HG03060 (cell line): ENCODE measurements around the gene TMC1.
"Not testable (repeated sequence)": the region's sequence is repeated elsewhere in the genome, so short reads cannot be mapped to it uniquely, and the experiment has no call there.

Source experiments
- ATAC-seq: cut with Tn5 transposase; IDR thresholded peaks from one replicate; pipeline ENCODE4 v1.9.1; 2021; ENCODE audit warnings: low read depth, moderate number of reproducible peaks; ENCODE audit not compliant: unreplicated experiment

Gene TMC1

GRCh38 chr9:72749276-72749675 is 227.9 kb downstream of the TMC1 start:
- no peak for ATAC-seq

- no peak for ATAC-seq
Measured at GRCh38 chr9:72751541-72751940, 230.1 kb downstream of the TMC1 start.

DNA sequence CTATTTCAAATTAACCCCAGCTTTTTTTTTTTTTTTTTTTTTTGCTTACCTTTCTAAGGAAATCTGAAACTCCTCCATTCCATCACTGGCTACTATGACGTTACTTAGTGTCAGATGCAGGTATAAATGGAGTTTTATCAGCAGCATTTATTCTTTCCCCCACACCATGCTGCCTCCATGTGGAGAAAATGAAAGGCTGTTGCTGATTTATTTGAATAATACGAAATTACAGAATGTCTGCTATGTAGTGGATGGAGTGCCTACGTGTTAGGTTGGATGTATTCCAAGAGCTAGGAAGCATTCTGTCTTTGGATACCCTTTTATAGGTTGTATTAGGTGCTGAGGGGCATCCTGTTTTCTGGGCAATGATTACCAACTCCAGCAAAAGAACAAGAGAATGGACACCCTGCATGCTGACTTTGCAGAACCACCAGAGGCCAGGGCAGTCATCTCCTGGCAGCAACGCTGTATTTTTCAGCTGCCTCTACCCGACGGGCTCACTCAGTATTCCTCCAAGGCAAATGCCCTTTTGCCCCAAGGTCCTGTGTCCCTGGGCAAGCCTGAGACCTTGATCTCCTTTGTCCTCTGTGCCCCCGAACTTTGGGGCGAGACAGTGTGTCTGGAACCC is 232.0 kb downstream of the TMC1 start:
- ATAC-seq: no peak

DNA sequence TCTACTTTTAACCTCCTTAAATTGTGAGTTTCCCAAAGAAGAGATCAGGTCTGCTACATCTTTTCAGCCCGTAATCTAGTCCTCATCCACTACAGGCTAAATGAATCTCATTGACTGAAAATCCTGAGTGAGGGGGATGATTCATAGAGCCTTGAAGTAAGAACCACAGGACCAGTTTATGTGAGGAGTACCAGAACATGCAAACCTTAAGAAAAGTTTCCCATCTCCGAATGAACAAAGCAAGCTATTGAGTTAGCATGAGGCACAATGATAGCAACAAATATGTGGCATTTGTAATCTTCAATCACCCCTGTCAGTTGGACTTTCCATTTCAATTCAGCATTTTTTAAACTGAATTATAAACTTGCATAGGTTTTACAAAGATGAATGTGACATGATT is 234.4 kb downstream of the TMC1 start:
- ATAC-seq: no peak

DNA sequence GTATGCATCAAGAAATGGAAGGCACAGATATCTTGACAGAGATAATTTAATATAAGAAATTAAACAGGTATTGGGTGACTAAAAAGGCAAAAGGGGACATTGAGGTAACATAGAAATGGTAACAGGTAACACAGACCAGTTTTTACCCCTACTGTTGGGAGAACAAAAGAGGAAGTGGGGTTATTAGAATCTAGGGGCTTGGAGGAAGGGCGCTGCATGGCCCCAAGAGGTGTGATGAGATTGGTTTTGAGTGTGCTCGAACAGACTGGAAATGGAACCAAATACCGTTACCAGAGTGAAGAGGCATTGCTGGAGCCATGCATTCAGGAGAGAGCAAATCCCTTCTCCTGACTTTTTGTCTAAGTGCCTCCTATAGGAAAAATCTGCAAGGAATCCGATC is 237.5 kb downstream of the TMC1 start:
- no peak for ATAC-seq

GRCh38 chr9:72763022-72763421 is 241.6 kb downstream of the TMC1 start:
- ATAC-seq: no peak

DNA sequence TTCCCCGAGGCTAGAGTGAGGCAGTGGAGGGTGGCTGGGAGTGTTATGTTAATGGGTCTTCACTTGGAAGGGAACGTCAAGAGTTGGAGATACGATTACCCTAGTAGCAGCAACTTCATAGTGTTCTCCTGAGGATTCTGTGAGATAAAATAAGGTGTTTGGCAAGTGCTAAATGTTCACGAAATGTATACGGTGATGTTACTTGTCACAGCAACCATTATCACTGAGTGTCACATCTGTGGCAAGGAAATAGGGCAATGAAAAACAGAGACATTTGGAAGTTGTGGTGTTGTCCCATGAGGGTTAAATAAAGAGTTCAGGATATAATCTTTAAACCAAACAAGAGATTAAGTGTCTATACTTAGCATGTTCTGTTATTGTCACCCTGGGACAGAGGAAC is 248.1 kb downstream of the TMC1 start:
- no peak for ATAC-seq

GRCh38 chr9:72772661-72773060 is 251.3 kb downstream of the TMC1 start:
- no peak for ATAC-seq

- no peak for ATAC-seq
Measured at GRCh38 chr9:72773570-72773969, 252.2 kb downstream of the TMC1 start.

- no peak for ATAC-seq
Measured at GRCh38 chr9:72775570-72775969, 254.2 kb downstream of the TMC1 start.

- no peak for ATAC-seq
Measured at GRCh38 chr9:72779614-72780013, 258.2 kb downstream of the TMC1 start.

GRCh38 chr9:72786948-72787347 is 265.5 kb downstream of the TMC1 start:
- no peak for ATAC-seq

DNA sequence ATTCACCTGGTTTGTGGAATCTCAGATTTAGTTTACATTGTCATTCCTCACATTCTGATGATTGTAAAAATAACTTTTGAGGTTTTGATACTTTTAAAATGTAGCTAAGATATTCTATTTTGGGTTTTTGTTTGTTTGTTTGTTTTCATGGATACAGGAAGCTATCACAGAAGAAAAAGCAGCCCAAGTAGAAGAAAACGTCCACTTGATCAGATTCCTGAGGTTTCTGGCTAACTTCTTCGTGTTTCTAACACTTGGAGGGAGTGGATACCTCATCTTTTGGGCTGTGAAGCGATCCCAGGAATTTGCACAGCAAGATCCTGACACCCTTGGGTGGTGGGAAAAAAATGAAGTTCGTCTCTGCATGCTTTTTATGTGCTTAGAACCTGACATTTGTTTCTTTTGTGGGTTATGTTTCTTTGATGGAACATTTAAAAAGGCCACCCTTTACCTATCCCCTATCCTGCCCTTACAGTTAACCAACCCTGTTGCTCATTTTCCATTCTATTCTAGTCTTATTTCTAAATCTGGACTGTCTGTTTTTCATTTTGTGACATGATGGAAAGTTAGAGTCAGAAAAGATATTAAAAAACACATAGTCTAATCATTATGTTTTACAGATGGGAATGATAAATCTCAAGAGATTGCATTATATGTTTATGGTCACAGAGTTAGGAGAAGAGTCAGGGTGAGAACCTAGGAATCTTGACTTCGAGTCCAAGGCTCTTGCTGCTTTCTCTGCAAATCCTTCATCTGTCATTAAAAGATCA is 267.7 kb downstream of the TMC1 start:
- no peak for ATAC-seq

GRCh38 chr9:72789885-72790284 is 268.5 kb downstream of the TMC1 start:
- no peak for ATAC-seq

- no peak for ATAC-seq
Measured at GRCh38 chr9:72790989-72791388, 269.6 kb downstream of the TMC1 start.

GRCh38 chr9:72791436-72791835 is 270.0 kb downstream of the TMC1 start:
- no peak for ATAC-seq

DNA sequence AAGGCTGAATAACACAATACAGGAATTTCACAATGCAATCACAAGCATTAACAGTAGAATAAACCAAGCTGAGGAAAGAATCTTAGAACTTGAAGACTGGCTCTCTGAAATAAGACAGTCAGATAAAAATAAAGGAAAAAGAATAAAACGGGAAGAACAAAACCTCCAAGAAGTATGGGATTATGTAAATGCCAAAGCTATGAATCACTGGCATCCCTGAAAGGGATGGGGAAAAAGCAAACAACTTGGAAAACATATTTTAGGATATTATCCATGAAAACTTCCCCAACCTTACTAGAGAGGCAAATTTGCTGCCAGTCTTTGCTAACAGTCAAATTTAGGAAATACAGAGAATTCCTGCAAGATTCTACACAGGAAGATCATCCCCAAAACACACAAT is 273.5 kb downstream of the TMC1 start:
- ATAC-seq: no peak

DNA sequence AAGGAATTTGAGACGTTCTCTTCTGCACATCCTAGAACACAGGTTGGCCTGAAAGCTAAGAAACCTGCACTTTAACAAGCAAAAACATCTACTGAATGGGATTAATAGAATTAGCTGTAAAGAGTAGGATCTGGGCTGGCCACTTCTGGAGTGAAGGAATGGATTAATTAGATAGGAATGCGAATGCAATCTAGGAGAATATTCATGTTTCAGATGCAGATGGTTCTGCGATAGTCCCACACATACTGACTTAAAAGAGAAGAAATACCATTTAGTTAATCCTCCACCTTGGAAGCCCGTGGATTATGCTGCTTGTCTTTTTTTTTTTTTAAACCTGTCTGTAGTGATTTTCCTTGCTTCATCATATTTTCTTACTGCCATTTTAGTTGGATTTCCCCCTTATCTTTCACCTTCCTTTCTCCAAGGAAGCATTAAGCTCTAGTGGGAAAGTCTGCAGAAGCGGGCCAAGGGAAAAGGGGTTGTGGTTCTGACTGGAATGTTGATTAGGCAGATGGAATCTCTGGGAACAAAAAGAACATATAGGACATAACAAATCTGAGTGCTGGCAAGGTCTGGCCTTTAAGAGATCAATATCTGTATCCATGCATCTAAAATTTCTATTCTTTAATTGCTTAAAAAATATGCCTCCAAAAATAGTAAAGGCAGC is 279.1 kb downstream of the TMC1 start:
- no peak for ATAC-seq

DNA sequence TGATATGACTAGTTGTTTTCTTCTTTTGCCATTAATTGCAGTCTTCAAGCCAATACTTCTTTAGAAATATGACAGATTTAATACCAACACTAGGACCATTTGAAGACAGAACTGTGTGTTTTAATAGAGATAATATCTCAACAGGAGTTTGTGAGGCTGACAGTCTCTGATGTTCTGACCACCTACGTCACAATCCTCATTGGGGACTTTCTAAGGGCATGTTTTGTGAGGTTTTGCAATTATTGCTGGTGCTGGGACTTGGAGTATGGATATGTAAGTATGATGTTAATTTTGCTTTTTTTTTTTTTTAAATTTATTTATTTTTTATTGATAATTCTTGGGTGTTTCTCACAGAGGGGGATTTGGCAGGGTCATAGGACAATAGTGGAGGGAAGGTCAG is 283.8 kb downstream of the TMC1 start:
- ATAC-seq: no peak

- ATAC-seq: not testable (repeated sequence)
Measured at GRCh38 chr9:72806313-72806809, 285.0 kb downstream of the TMC1 start.

GRCh38 chr9:72807765-72808445 is 286.5 kb downstream of the TMC1 start:
- ATAC-seq: no peak
